Measurements from ENCODE around the gene MGAT1.

The MGAT1 gene

DNA sequence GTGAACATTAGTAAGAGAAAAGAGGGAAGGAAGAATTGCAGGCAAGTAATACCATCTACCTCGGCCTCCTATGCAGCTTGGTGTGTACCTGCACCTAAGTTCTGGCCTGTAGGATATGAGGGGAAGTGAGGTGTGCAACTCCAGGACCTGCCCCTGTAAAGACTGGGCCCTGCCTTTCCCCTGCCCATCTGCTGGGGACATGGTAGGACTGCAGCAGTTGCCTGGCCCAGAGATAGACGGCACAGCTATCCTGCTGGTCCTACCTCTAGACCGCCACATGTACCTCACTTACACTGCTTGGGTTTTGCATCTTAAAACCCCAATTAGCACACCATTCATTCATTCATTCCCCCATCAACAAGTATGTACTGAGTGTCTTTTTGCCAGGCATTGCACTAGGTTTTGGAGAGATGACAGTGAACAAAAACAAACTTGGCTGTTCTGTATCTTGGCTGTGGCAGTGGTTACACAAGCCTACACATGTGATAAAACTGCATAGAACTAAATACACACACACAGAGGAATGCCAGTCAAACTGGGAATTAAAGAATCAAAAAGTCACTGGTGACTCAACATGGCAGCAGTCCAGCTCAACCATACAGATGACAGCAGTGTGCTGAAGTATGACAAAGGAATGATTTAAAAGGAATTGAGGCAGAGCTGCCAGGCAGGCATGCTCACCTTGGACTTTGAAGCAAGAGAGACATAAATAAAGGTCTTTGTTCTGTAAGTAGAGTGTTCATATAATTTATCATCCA, 23.3 kb upstream of the MGAT1 start:
- Histone ChIP-seq H2AFZ (ENCODE audit: low read depth, low read length) (no peak overlapping the region), H3K36me3 (replicated peaks; ENCODE audit: low read depth, low read length) (peaks cover 12% of the 10 kb centered on the region), H3K4me1 (ENCODE audit: low read length) (peaks cover 18% of the 10 kb centered on the region), H3K27me3 (ENCODE audit: low read depth, low read length) (no peaks in the 10 kb centered on the region), H3K4me3 (ENCODE audit: low read length) (no peak overlapping the region), H3K79me2 (ENCODE audit: low read length) (peaks cover 14% of the 10 kb centered on the region), H3K9ac (ENCODE audit: low read length) (no peak overlapping the region), H3K4me2 (ENCODE audit: low read length) (no peak overlapping the region), H4K20me1 (ENCODE audit: insufficient read depth, low read length) (no peaks in the 10 kb centered on the region), H3K9me3 (ENCODE audit: insufficient read depth, low read length) (no peaks in the 10 kb centered on the region), H3K27ac (ENCODE audit: low read length) (no peak overlapping the region)
- TF ChIP-seq, protein P1, sequence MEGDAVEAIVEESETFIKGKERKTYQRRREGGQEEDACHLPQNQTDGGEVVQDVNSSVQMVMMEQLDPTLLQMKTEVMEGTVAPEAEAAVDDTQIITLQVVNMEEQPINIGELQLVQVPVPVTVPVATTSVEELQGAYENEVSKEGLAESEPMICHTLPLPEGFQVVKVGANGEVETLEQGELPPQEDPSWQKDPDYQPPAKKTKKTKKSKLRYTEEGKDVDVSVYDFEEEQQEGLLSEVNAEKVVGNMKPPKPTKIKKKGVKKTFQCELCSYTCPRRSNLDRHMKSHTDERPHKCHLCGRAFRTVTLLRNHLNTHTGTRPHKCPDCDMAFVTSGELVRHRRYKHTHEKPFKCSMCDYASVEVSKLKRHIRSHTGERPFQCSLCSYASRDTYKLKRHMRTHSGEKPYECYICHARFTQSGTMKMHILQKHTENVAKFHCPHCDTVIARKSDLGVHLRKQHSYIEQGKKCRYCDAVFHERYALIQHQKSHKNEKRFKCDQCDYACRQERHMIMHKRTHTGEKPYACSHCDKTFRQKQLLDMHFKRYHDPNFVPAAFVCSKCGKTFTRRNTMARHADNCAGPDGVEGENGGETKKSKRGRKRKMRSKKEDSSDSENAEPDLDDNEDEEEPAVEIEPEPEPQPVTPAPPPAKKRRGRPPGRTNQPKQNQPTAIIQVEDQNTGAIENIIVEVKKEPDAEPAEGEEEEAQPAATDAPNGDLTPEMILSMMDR (IDR thresholded peaks at IDR 0.05; ENCODE audit: low read depth, low read length): no peak
- TF ChIP-seq EZH2phosphoT487 (IDR thresholded peaks at IDR 0.05; ENCODE audit: low read depth): no peak

DNA sequence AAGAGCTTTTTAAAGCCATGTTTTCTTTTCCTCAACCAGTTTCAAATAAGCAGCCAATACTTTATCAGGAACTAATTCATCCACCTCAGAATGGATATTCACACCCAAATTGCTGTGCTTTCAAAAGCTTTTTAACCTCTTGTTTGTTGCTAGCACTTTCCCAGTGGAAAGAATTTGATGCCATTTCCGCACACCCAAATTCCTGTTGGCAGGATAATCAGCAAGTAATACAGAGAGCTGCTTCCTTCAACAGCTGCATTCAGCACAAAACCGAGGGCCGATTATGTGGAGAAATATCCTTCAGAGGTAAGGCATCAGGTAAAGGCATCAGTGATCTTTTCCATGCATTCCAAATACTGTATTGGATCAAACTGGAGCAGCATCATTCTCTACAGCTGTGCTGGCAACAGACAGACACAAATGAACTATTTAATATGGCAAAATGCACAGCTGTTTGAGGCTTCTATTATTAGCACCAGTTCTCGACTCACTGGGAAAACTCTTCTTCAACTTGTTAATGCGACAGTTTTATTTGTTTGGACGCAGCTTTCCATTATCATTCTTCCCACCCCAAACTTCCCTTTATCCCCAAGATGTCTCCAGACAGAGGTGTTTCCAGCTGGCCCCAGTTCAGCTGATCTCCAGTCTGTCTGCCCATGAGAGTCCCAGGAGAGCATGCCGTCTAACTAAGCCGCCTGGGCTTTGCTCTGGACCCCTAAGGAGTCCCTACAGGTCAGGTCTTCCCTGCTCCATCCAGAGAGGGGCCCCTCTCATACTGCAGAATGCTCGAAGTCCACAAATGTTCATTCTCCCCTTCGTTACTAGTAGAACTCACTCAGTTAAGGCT, 22.2 kb upstream of the MGAT1 start:
- Histone ChIP-seq H3K27ac (ENCODE audit: low read length) (no peak overlapping the region), H3K9ac (ENCODE audit: low read length) (no peak overlapping the region), H3K79me2 (ENCODE audit: low read length) (peaks cover 3% of the 10 kb centered on the region), H3K9me3 (ENCODE audit: insufficient read depth, low read length) (no peaks in the 10 kb centered on the region), H3K4me3 (ENCODE audit: low read length) (no peak overlapping the region), H3K4me2 (ENCODE audit: low read length) (no peak overlapping the region), H4K20me1 (ENCODE audit: insufficient read depth, low read length) (no peaks in the 10 kb centered on the region), H3K36me3 (replicated peaks; ENCODE audit: low read depth, low read length) (peaks cover 6% of the 10 kb centered on the region), H3K4me1 (ENCODE audit: low read length) (peaks cover 20% of the 10 kb centered on the region), H3K27me3 (ENCODE audit: low read depth, low read length) (no peaks in the 10 kb centered on the region), H2AFZ (ENCODE audit: low read depth, low read length) (no peak overlapping the region)
- no peak for TF ChIP-seq EZH2phosphoT487 (IDR thresholded peaks at IDR 0.05; ENCODE audit: low read depth)
- TF ChIP-seq, protein P1 (IDR thresholded peaks at IDR 0.05; ENCODE audit: low read depth, low read length): no peak

DNA sequence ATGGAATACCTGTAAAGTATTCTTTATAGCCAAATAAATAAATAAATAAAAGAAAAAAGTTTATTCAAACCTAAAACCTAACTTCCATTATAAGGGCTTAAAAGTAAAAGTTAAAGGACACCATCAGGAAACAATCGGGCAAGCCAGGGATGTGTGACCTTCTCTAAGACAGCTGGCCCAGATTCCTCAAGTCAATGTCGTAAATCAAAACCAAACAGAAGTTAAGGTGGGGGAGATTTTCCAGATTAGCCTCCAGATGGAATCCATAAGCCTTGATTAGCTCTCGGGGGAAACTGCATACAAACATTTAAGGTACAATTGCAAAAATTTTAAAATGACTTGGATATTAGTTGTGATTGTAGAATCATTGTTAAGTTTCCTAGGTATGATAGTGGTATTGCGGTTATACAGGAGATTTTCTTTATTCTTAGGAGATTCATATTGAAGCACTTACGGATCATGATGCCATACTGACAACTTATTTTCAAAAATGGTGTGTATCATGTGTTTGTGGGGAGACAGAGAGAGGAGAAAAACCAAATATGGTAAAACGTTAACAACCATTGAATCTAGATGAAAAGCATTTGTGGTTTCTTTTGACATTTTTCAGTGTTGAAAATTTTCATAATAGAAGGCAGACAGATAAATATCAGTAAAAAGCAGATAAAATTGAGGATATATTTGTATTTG, 21.5 kb upstream of the MGAT1 start:
- Histone ChIP-seq H3K4me1 (ENCODE audit: low read length) (peaks cover 18% of the 10 kb centered on the region), H2AFZ (ENCODE audit: low read depth, low read length) (no peak overlapping the region), H3K36me3 (replicated peaks; ENCODE audit: low read depth, low read length) (no peaks in the 10 kb centered on the region), H4K20me1 (ENCODE audit: insufficient read depth, low read length) (no peaks in the 10 kb centered on the region), H3K9me3 (ENCODE audit: insufficient read depth, low read length) (no peaks in the 10 kb centered on the region), H3K27me3 (ENCODE audit: low read depth, low read length) (no peaks in the 10 kb centered on the region), H3K79me2 (ENCODE audit: low read length) (no peaks in the 10 kb centered on the region), H3K4me2 (ENCODE audit: low read length) (no peak overlapping the region), H3K4me3 (ENCODE audit: low read length) (no peak overlapping the region), H3K27ac (ENCODE audit: low read length) (no peak overlapping the region), H3K9ac (ENCODE audit: low read length) (no peak overlapping the region)
- TF ChIP-seq EZH2phosphoT487 (IDR thresholded peaks at IDR 0.05; ENCODE audit: low read depth): no peak

DNA sequence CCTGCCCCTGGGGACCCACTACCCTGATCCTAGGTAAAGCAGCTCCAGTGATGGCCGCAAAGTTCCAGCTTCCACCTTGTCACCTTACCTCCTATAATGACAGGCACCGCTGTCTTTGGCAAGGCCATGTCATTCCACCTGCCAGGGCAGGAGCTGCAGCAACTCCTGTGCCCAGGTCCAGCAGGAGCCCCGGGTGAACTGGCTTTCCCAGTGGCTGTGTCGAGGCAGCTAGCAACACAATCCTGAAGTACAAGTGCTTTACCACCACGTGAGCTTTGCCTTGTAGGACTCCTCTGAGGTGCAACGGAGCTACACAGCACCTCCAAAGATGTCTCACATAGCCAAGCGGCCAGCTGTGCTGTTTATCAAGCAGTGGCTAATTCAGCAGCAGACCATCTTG, 20.7 kb upstream of the MGAT1 start:
- Histone ChIP-seq H3K4me2 (ENCODE audit: low read length) (no peak overlapping the region), H3K9me3 (ENCODE audit: insufficient read depth, low read length) (no peaks in the 10 kb centered on the region), H4K20me1 (ENCODE audit: insufficient read depth, low read length) (no peaks in the 10 kb centered on the region)

More for the DNA sequence above, 20.7 kb upstream of the MGAT1 start:
- no peak overlapping the region for H3K27ac ChIP-seq (ENCODE audit: low read length)
- TF ChIP-seq EZH2phosphoT487 (IDR thresholded peaks at IDR 0.05; ENCODE audit: low read depth): no peak
- TF ChIP-seq, protein P1 (IDR thresholded peaks at IDR 0.05; ENCODE audit: low read depth, low read length): no peak
- H3K4me1 ChIP-seq (ENCODE audit: low read length): peaks cover 19% of the 10 kb centered on the region
- no peak overlapping the region for H3K4me3 ChIP-seq (ENCODE audit: low read length)
- no peaks in the 10 kb centered on the region for H3K79me2 ChIP-seq (ENCODE audit: low read length)
- H2AFZ ChIP-seq (ENCODE audit: low read depth, low read length): no peak overlapping the region
- no peaks in the 10 kb centered on the region for H3K27me3 ChIP-seq (ENCODE audit: low read depth, low read length)
- no peaks in the 10 kb centered on the region for H3K36me3 ChIP-seq (replicated peaks; ENCODE audit: low read depth, low read length)
- H3K9ac ChIP-seq (ENCODE audit: low read length): no peak overlapping the region

Data from OCI-LY3 (cell line).